GM23338 (cell line): ENCODE measurements around the gene RHOBTB3. TPM values are rescaled to one million over a fixed set of nuclear protein-coding genes. Genes with fewer than 3 reads are reported as not detected.

Experiments
- ATAC-seq: fragments of 200-7000 bp; cut with Tn5 transposase; 3 replicates; pipeline ENCODE4 v1.9.1; 2020
- DNase-seq: peaks from one replicate; pipeline ENCODE4 v3.0.0-alpha.2; 2015; ENCODE audit warnings: low spot score
- H2AFZ ChIP-seq: fragments of 200-600 bp; sonication (generic); 2 replicates; pipeline ENCODE4 v1.8.0; 2016; ENCODE audit warnings: antibody characterized with exemption, mild to moderate bottlenecking, moderate library complexity
- H3F3A ChIP-seq: fragments of 200-600 bp; sonication (generic); replicated peaks from 2 replicates; pipeline ENCODE4 v1.8.0; 2017; ENCODE audit warnings: antibody characterized with exemption, mixed run types, low read depth
- H3K27ac ChIP-seq: fragments of 200-600 bp; sonication (generic); 2 replicates; pipeline ENCODE4 v1.6.1; 2016; ENCODE audit warnings: low read depth
- H3K27me3 ChIP-seq: fragments of 200-600 bp; sonication (generic); 2 replicates; pipeline ENCODE4 v1.8.0; 2016; ENCODE audit warnings: mild to moderate bottlenecking, mixed run types, moderate library complexity; ENCODE audit not compliant: insufficient read depth
- H3K36me3 ChIP-seq: fragments of 200-600 bp; sonication (generic); 2 replicates; pipeline ENCODE4 v1.8.0; 2016; ENCODE audit warnings: mild to moderate bottlenecking; ENCODE audit not compliant: insufficient read depth
- H3K4me1 ChIP-seq: fragments of 200-600 bp; sonication (generic); 2 replicates; pipeline ENCODE4 v1.8.0; 2016; ENCODE audit warnings: mild to moderate bottlenecking, moderate library complexity; ENCODE audit not compliant: insufficient read depth
- H3K4me2 ChIP-seq: fragments of 200-600 bp; sonication (generic); 2 replicates; pipeline ENCODE4 v1.7.1; 2017; ENCODE audit warnings: mixed run types
- H3K4me3 ChIP-seq: fragments of 200-600 bp; sonication (generic); 2 replicates; pipeline ENCODE4 v1.6.1; 2016; ENCODE audit warnings: mixed run types
- H3K79me2 ChIP-seq: fragments of 200-600 bp; sonication (generic); replicated peaks from 2 replicates; pipeline ENCODE4 v1.8.0; 2017; ENCODE audit warnings: mild to moderate bottlenecking; ENCODE audit not compliant: insufficient read depth
- H3K9me2 ChIP-seq: fragments of 200-600 bp; sonication (generic); 2 replicates; pipeline ENCODE4 v1.8.0; 2017; ENCODE audit not compliant: insufficient read depth
- H4K20me1 ChIP-seq: fragments of 200-600 bp; sonication (generic); replicated peaks from 2 replicates; pipeline ENCODE4 v1.8.0; 2017; ENCODE audit warnings: mild to moderate bottlenecking; ENCODE audit not compliant: insufficient read depth
- H3K27ac Mint-ChIP-seq: 2 replicates; pipeline ENCODE4 v1.8.0; 2020; ENCODE audit warnings: inconsistent platforms, mild to moderate bottlenecking, moderate library complexity, mixed read lengths
- H3K27me3 Mint-ChIP-seq: 3 replicates; pipeline ENCODE4 v1.8.0; 2022; ENCODE audit warnings: low read depth, mild to moderate bottlenecking, moderate library complexity, mixed read lengths, inconsistent platforms; ENCODE audit not compliant: insufficient read depth, poor library complexity
- H3K36me3 Mint-ChIP-seq: 3 replicates; pipeline ENCODE4 v1.8.0; 2021; ENCODE audit warnings: low read depth, mild to moderate bottlenecking, inconsistent platforms, moderate library complexity, mixed read lengths
- H3K4me1 Mint-ChIP-seq: 3 replicates; pipeline ENCODE4 v1.8.0; 2020; ENCODE audit warnings: mild to moderate bottlenecking, inconsistent platforms, mixed read lengths
- H3K4me3 Mint-ChIP-seq: 3 replicates; pipeline ENCODE4 v1.8.0; 2021; ENCODE audit warnings: moderate library complexity, mild to moderate bottlenecking, inconsistent platforms, mixed read lengths
- H3K9me3 Mint-ChIP-seq: 3 replicates; pipeline ENCODE4 v1.8.0; 2020; ENCODE audit warnings: moderate library complexity, mild to moderate bottlenecking, inconsistent platforms, mixed read lengths
- STAT1 ChIP-seq: IDR thresholded peaks from one replicate; pipeline ENCODE4 v1.6.1; 2016; ENCODE audit warnings: antibody characterized with exemption; ENCODE audit not compliant: unreplicated experiment
- ZNF114 ChIP-seq: fragments of 250-450 bp; sonication (Bioruptor Pico); IDR thresholded peaks from 2 replicates; pipeline ENCODE4 v1.5.0; 2020; ENCODE audit warnings: mild to moderate bottlenecking, moderate library complexity
- ZNF462 ChIP-seq: fragments of 250-450 bp; sonication (Bioruptor Pico); IDR thresholded peaks from 2 replicates; pipeline ENCODE4 v1.5.0; 2020; ENCODE audit warnings: mild to moderate bottlenecking, moderate library complexity
- polyA plus RNA-seq: library from polyadenylated mRNA; unstranded; fragments of >200 nt; fragmentation: Nextera tagmentation; extraction: Ambion mirVana; gene quantifications from 2 replicates; pipeline ENCODE4 v1.2.1, GENCODE V29; 2016
- total RNA-seq: library from RNA; depleted of rRNA; stranded (reverse); fragments of >200 nt; shearing (Covaris generic); gene quantifications from 2 replicates; pipeline ENCODE4 v1.2.3, GENCODE V29; 2014
- TF ChIP-seq, protein P1 (sequence below): IDR thresholded peaks from one replicate; pipeline ENCODE4 v1.6.1; 2018; ENCODE audit warnings: antibody characterized with exemption; ENCODE audit not compliant: unreplicated experiment
- TF ChIP-seq, protein P2 (sequence below): IDR thresholded peaks from 2 replicates; pipeline ENCODE4 v1.6.1; 2016; ENCODE audit warnings: antibody characterized with exemption

Gene RHOBTB3
- total and polyA plus RNA-seq, 2 experiments from 2014 or later, result 10.0 to 13.4 TPM

DNA sequence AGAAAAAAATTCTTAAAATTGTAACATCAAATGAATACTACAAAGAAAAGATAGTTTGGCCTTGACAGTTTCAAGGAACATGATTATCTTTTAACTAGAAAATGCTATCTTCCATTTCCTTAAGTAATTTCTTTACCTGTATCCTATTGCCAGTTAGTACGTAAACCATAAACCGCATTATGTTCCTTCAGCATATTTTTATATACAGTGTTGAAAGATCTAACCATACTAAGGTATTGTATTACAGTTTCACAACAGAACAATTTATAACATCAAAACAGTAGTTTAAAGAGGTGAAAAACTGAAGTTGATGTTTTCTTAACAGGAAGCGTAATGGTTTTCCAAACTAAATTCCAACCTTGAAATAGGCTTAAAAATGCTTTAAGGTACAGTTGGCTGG, 46.3 kb downstream of the RHOBTB3 start:
- Histone ChIP-seq H2AFZ (no peak overlapping the region), H3K9me2 (no peaks in the 10 kb centered on the region), H3K36me3 (no peaks in the 10 kb centered on the region), H3F3A (no peaks in the 10 kb centered on the region), H3K4me1 (no peaks in the 10 kb centered on the region), H3K27ac (no peak overlapping the region), H3K4me2 (no peak overlapping the region), H3K4me3 (no peak overlapping the region), H3K27me3 (no peaks in the 10 kb centered on the region), H4K20me1 (no peaks in the 10 kb centered on the region), H3K79me2 (no peaks in the 10 kb centered on the region)
- ATAC-seq, result no peak
- TF ChIP-seq, protein P1, sequence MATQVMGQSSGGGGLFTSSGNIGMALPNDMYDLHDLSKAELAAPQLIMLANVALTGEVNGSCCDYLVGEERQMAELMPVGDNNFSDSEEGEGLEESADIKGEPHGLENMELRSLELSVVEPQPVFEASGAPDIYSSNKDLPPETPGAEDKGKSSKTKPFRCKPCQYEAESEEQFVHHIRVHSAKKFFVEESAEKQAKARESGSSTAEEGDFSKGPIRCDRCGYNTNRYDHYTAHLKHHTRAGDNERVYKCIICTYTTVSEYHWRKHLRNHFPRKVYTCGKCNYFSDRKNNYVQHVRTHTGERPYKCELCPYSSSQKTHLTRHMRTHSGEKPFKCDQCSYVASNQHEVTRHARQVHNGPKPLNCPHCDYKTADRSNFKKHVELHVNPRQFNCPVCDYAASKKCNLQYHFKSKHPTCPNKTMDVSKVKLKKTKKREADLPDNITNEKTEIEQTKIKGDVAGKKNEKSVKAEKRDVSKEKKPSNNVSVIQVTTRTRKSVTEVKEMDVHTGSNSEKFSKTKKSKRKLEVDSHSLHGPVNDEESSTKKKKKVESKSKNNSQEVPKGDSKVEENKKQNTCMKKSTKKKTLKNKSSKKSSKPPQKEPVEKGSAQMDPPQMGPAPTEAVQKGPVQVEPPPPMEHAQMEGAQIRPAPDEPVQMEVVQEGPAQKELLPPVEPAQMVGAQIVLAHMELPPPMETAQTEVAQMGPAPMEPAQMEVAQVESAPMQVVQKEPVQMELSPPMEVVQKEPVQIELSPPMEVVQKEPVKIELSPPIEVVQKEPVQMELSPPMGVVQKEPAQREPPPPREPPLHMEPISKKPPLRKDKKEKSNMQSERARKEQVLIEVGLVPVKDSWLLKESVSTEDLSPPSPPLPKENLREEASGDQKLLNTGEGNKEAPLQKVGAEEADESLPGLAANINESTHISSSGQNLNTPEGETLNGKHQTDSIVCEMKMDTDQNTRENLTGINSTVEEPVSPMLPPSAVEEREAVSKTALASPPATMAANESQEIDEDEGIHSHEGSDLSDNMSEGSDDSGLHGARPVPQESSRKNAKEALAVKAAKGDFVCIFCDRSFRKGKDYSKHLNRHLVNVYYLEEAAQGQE, result no peak
- TF ChIP-seq, protein P2, sequence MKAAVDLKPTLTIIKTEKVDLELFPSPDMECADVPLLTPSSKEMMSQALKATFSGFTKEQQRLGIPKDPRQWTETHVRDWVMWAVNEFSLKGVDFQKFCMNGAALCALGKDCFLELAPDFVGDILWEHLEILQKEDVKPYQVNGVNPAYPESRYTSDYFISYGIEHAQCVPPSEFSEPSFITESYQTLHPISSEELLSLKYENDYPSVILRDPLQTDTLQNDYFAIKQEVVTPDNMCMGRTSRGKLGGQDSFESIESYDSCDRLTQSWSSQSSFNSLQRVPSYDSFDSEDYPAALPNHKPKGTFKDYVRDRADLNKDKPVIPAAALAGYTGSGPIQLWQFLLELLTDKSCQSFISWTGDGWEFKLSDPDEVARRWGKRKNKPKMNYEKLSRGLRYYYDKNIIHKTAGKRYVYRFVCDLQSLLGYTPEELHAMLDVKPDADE, result no peak
- TF ChIP-seq ZNF462, result no peak
- no peak for TF ChIP-seq STAT1
- no peak for TF ChIP-seq ZNF114 (CRISPR knock-in tag)
- Mint-ChIP-seq H3K4me1 (peaks cover 3% of the 10 kb centered on the region; the same call in 1 of the 3 replicates), H3K27ac (no peak overlapping the region), H3K9me3 (peaks cover 2% of the 10 kb centered on the region; the same call in 2 of the 3 replicates), H3K4me3 (no peak overlapping the region), H3K36me3 (no peaks in the 10 kb centered on the region; the same call in 2 of the 3 replicates), H3K27me3 (no peaks in the 10 kb centered on the region)
- DNase-seq, result no peak
